Stimulated activated CD8-positive, alpha-beta memory T cell treated with anti-CD3 and anti-CD28 coated beads, Interleukin-15, amount 100 ng/mL, for 4 hours (primary cell): Measurements from ENCODE around the gene UBE2D2.

Source experiments
- DNase-seq, 2 donors: peaks; one replicate each; pipeline ENCODE4 v3.0.0-alpha.2; 2020; ENCODE audit warnings: low read depth in 2 of 2

UBE2D2 gene

DNA sequence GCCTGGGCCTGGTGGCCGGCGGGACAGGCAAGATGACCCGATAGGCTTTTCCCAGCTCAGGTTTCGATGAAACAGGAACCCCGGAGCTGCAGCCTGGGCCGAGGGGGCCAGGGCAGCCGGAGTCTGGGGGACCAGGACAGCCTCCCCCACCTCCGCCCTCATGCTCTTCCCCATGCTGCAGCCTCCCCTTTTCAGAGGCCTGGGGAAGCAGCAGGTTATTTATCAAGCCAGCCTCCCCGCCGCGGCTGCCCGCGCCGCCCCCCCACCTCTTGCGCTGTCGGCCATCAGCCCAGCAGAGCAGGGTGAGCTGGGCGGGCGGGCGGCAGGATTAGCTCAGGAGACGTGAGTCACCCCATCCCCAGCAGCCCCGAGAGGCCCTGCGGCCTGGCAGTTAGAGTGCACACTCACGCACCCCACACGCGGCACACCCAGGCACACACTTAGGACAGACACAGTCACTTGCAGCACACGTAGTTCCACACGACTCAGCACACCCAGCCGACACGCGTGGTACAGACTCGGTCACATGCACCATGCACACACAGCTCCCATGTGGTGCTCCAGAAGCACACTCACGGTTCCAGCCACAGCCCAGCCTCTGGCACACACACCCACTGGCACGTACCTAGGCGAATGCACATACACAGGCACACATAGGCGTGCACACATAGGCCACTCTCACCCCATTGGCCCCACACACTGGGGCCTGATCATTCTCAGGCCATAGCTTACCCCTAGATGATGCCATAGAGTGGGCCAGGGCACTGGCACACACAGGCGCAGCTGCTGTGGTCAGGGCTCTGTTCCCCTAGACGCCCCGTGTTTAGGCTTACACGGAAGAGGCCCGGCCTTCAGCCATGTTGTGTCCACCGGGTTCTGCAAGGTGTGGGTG, 100.0 kb downstream of the UBE2D2 start:
- DNase-seq: no peak

DNA sequence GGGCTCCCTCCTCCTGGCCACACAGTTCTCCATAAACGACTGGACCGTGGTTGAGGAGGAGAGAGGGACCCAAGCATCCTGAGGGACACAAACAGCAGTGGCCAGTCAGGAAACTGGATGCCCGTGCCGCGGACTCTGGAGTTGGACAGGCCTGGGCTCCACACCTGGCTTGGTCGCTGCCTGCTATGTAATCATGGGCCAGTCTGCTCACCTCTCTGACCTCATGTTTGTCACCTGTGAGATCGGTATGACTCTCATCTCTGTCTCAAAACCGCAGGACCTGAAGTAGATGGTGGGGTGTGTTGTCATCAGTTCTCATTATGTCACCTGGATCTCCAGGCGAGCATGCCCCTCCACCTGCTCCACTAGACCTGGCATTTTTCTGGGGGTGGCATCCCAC, 101.5 kb downstream of the UBE2D2 start:
- DNase-seq: no peak

DNA sequence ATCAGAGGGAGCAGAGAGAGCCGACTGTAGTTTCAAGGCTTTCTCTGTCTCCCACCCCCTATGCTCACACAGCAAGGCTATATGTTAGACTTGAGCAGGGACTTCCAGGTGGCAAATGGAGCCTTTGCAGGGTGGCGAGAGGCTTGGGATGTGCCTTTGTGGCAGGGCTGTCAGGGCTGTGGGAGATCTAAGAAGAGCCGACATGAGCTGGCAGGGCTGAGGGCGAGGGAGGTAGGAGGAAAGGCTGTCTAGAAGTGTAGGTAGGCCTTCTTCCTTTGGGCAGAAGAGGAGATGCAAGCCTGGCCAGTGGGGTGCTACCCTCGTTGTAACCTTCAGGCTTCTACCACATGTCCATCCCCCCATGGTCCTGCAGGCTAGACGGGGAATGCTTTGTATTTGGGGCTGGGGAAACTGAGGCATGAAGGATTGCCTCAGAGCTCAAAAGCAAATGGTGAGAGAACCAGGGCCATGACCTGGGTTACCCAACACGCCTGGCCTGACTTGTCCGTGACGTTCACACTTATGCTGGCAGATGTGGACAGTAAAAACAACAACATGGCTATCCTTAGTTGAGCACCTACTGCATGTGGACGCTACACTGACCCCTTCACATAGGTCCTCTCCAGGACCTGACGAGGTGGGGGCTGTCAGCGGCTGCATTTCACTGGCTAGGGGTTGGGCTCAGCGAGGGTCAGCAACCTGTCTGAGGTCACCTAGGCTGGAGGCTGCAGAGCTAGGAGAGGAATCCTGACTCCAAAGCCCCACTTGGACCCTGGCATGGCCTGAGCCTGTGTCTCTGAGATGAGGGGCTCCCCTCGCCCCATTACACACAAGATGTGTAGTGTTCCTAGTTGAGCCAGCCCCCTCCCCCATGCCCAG, 102.3 kb downstream of the UBE2D2 start:
- DNase-seq: no peak

DNA sequence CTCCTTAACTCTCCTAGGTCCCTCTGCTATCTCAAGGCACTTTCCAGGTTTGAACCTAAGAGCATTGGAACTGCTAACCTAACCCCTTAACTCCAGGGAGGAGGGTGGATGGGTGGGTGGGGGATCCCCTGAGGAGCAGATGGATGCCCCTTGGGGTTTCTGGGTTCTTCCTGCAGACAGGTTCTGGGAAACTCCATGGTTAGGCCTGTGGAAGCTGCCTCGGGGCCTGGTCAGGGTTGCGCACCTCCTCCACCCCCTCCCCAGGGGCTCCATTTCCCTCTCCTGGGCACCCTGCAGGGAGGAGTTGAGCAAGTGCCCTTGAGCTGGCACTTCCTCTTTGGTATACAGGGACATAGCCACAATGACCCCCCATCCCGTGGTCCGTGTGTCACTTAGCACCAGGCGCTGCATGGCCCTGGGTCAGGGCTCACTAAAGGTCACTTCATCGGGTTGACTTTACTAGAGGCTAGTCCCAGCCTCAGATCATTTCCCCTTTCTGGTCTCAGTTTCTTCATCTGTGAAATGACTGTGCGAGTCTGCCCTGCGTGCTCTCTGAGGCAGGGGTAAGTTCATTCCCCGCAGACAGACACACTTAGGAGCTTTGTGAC, 103.1 kb downstream of the UBE2D2 start:
- no peak for DNase-seq

DNA sequence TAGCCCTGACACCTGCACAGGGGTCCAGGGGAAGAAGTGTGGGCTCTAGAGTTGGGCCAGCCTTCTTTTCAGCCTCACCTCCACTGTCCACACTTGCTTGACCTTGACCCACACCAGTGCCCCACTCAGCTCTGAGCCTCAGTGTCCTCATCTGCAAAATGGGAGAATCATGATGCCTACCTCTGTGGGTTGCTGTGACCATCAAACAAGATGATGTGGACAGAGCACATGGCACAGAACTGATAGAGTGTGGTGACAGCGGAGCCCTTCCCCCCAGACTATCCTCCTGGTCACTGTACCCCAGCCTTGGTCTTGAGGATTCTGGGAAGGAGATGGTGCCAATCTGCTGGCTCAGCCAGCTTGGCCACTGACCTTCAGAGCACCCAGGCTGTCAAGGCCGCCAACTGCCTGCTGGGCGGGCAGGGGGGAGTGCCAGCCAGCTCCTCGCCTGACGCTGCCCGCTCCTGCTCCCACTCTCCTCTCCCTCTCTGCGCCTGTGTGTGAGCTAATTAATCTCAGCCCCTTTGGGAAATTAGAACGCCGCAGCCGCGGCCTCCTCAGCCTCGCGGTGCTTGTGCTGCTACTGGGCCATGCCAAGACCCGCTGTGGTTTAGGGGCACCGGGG, 103.7 kb downstream of the UBE2D2 start:
- DNase-seq: no peak

DNA sequence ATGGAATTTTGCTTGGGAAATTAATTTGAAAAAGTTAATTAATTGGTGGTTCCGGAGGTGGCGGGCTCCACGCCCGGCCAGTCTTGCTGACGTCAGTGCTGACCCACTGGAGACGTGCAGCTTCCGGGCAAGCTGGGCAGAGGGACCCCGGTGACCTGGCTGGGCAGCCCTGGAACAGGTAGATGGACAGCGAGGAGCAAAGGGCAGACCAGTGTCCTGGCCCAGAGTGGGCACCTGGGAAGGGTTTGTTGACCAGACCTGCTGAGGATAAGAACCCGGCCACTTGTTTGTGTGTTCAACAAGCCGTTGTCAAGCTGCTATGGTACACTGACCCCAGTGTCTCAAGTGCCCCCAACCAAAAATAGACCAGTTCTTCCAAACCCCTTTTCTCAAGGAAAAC, 104.5 kb downstream of the UBE2D2 start:
- no peak for DNase-seq

DNA sequence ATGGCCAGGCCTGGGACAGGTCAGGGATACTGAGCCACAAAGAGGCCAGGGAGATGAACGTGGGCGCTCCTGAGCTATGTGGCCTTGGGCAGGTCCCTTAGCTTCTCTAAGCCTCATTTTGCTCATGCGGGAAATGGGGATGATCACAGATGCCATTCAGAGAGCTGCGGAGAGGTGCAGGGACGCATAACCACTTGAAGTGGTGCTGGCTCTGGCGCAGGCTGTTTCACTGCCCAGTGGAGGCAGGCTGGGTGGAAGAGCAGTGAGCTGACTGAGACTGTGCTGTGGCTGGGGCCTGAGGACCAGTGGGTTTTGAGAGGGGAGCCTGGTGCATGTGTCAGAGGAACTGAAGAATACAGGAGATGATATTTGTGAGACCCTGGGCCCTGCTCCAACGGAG, 105.4 kb downstream of the UBE2D2 start:
- no peak for DNase-seq

DNA sequence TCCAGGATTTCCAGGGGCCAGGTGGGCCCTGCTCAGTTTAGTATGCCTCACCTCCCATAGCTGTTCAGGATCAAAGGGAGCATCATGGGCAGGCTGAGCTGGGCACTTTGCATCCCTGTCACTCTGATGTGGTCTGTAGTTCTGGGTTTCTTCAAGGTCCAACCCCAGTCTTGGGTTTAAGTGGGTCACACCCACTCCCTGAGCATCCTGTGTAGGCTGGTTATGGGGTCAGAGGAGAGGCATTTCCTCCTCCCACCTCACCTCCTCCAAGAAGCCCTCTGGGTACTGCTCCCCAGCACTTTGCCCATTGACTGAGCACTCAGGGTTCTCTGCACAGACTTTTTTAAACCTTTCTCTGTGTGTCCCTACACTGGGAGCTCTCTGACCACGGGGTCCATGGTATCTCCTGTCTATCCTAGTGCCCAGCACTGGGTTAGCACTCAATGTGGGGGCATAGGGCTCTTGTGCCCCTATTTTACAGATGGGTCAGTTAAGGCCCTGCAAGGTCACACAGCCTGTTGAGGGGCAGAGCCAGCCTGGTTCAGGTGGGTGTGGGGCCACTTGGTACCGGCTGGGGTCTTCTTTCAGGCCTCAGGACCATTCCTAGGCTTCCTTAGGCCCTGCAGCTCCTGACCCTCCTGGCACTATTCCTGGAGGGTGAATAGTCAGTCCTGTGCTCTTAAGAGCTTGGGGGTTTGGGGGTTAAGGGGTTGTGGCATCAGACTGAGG, 106.0 kb downstream of the UBE2D2 start:
- DNase-seq: no peak

DNA sequence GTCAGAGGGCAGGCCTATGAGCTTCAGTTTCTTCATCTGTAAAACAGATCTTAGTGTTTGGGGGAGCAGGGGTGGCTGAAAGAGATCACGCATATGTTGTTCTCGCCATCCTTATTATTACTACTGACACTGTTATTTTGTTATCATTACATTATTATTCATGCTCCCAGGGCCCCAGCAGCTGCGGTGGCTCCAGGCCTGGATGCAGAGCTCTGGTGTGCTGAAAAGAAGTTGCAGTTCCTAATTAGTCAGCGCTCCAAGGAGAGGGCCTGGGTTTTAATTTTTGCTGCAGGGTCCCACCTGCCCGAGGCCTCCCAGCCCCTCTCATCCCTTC, 106.6 kb downstream of the UBE2D2 start:
- DNase-seq: no peak

DNA sequence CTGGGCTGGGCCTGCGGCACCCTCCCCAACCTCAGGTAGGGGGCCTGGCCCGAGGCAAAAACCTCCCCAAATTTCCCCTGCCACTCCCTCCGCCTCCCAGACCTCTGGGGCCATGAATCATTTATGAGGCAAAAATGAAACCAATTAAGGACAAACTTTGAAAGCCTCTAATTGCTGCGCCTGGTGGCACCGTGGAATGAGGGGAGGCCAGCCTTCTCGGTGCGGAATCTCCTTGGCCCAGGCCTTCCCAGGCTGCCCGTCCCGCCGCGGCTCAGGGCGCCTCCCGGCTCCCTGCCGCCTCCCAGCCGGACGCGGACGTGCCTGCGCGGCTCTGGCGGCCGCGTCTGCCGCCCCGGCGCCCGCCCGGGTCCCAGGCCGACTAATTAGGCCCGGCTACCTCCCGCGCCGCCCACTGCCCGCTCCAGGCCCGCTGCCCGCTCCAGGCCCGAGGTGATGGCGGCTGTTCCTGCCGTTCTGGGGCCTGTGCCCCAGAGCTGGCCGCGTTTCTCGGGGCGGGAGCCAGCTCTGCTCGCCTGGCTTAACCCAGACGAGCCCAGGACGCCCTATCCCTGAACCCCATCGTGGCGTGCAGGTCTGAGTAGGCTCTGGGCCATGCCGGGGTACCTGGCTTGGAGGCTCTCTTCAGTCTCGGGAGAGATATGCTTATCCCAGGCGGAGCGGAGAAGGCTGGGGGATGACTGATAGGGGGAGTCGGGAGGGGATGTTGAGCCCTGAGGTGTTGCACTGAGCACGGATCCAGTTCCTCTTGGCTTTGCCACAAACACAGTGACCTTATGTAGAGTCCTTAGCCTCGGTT, 107.1 kb downstream of the UBE2D2 start:
- DNase-seq: no peak

DNA sequence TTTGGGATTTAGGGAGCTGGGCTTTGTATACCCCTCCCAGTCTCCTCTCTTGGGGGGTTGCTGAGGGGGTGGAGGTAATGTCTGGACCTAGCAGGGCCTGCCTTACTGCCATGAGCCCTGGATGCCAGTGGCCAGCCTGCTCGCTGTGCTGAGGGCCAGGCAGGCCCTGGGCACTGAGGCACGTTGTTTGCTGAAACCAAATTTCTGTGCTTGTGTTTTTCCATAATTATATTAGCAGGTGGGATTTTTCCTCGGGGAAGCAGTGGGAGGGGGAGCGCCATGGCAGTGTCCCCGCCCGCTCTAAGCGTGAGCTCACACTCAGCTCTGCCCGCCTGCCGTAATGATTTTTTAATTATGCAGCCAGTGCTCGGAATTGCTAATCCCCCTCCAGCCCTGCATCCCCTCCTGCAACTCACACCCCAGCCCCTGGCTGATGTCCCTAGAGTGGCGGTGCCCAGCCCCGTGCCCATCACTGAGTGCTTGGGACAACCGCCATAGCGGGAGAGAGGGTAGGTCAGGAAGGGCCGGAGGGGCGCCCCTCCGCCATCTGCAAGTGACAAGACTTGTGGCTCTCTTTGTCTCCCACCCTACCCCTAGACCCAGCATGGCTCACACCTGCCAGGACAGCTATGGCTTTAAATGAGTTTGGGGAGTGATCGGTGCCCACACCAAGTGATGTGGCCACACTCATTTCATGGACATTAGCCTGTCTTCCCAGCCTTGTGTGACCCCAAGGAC, 108.0 kb downstream of the UBE2D2 start:
- no peak for DNase-seq

DNA sequence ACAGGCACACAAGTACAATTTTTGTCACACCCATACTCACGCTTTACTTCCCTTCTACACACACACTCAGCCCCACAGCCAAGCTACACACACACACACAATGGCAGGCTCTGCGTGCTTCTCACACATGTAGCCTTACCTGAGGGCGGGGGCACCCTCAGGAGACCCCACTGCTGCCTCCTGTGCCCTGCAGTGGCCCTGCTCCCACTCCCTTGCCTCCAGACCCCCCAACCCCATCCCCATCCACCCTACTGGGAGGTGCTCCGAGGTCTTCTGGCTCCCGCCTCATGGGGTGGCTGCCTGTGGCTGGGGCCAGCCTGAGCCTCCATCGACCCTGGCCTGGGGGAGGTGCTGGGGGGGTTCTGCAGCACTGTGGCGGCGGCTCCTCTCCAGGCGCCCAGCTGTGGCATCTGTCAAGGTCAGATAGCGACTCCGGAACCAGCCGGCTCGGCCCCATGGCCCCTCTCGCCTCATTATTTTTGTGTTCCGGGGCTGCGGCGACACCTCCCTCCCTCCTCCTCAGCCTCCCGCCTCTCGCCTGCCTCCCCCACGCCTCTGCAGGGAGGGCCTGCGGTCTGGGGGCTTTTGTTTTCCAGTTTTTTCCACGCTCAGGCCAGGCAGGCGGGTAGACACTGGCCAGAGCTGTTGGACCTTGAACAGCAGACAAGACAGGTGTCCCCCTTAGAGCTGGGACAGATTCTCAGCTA, 108.7 kb downstream of the UBE2D2 start:
- DNase-seq: no peak

DNA sequence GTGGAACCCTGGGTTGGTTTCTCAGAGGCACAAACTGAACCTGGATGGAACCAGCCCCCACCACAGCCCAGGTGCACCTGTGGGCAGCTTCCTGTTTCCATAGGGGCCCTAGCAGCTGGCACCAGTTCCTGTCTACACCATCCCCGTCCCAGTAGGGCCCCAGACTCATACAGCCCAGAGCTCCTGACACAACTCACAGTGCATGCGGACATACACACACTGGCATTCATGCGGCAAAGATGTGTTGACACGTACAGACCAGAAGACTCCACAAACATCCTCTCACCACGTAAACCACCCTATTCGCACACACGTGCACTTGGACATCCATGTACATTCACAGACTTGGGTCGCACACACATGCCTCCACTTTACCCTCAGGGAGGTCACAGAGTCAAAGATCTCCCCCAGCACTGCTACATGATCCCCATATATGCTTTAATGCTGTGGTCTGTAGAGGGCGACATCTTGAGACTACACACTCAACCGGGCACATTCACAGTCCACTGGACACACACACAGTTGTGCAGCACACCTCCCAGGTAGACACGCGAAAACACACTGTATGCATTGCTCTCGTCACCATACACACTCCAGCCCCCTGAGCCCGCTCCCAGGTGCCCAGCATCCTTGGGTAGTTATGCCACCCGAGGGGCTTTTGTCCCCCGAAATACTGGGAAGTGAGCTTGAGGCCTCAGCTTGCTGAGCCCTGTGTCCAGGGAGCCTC, 109.4 kb downstream of the UBE2D2 start:
- no peak for DNase-seq

DNA sequence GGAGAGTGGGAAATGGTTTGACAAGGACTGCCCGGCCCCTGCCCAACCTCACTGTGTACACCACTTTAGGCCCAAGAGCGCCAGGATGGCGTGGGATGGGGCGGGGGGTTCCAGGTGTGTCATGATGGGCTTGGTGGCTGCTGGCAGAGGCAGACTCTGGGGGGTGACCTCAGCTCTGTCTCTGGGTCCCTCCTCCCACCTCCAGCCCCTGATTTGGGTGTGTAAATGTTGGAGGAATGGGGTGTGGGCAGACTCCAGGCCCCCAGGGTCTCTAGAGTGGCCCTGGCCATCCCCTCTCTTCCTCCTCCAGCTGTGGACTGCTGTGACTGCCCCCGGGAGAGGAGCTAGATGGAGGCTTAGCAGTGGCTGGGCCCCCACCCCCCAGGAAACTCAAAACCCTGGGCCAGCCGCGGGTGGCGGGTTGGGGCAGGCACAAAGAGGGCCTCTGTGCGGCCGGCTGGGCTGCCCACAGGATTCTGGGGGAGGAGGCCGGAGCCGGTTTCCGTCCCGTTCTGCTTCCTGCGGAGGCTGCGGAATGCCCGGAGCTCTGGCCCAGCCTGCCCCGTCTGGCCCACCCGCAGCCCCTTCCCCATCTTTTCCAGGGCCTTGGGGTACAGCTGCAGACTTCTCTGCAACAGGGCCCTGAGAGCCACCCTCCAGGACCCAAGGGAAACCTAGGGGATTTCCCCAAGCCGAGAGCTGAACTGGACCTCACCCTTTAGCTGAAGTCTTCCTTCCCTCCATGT, 110.1 kb downstream of the UBE2D2 start:
- DNase-seq: no peak

DNA sequence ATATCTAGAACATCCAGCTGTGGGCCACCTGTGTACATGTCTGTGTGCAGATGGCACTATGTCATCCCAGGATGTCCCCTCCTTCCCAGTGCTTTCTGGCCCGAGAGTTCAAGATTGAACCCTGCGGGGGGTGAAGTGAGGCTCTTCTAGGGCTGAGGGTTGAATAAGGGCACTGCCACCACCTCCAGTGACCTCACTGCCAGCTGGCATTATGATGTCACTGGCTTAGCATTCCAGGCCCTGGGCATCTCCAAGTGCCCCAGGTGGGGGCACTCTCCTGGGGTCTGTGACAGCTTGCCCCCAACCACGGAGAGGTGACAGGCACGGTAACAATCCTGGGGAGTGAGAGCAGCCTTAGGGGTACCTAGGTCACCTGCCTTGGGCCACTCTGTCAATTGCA, 114.1 kb downstream of the UBE2D2 start:
- no peak for DNase-seq

DNA sequence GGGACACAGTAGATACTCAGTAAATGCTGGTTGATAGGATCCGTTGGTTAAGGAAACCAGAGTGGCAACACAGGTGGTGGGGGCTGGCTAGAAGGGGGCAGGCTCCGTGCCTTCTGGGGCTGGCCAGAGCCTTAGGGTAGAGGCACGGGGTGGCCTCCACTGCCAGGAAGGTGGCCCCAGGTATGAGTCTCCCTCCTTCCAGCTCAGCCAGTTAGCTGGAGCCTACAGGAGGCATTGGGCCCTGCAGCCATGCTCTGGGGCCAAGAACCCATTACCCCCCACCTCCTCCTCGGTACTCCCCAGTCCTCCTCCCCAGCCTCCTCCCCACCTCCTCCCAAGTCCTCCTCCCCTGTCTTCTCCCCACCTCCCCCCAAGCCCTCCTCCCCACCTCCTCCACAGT, 114.7 kb downstream of the UBE2D2 start:
- DNase-seq: no peak

DNA sequence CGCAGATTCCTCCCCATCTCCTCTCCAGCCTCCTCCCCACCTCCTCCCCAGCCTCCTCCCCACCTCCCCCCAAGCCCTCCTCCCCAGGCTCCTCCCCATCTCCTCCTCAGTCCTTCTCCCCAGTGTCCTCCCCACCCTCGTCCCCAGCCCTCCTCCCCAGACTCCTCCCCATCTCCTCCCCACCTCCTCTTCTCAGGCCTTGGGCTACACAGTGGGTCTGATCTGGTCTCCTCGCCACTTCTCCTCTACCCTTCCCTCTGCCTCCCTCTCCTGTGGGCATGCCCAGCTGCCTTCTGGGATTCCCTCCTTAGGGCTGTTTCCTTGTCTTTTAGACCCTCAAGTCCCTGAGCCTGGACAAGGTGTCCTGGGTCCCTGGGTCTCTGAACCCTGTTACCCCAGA, 115.3 kb downstream of the UBE2D2 start:
- DNase-seq: no peak
